ENCODE results near the gene ZNF735.
A peak's percentile ranks its signal among the peaks of the same experiment; 100 is the strongest.
"Not testable (repeated sequence)": the region's sequence is repeated elsewhere in the genome, so short reads cannot be mapped to it uniquely, and the experiment has no call there.

ZNF735 gene

DNA sequence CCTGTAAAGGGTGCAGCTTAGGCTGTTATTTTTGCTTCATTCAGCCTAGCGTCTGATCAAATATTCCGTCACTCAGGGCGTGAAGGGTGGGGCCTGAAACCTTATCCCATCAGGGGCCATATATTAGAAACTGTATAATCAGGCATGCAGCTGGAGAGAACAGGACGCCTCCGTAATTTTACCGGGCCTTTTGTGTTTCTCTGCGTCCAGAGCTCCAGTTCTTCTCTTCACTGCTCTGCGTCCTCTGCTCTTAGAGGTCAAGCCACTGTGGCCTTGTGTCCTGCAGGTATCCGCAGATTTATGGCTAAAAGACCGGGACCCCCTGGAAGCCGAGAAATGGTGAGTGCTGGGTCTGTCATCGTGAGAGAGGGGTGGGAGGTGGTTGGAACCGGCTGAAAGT is at the start of gene ZNF735:
ZNF735 (plus strand) TSS at position 301 of the 400 bp plus-strand sequence; CDS start at position 301, 0 bp downstream.
- no peak for DNase-seq

GRCh38 chr7:64170974-64171373 is 36.0 kb upstream of the ZNF735 start:
- not testable (repeated sequence) for DNase-seq

DNA sequence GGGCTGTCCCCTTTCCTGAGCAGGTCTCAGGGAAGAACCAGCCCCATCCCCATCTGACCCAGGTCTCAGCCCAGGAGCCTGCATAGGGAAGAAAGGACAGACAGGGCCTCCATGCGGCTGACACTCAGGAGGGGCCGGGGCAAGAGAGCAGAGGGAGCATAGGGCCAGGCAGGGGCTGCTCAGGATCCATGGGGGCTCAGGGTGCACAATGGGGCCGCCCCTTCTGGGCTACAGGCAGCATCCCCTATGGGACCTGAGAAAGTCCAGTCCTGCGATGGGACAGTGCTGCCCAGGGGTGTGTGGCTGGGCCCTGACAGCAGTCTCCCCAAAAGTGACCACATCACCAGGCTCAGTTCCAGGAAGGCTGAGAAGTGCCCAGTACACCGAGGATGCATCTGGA is 32.7 kb upstream of the ZNF735 start:
- no peak for DNase-seq

GRCh38 chr7:64174941-64175340 is 32.1 kb upstream of the ZNF735 start:
- DNase-seq = no peak

DNA sequence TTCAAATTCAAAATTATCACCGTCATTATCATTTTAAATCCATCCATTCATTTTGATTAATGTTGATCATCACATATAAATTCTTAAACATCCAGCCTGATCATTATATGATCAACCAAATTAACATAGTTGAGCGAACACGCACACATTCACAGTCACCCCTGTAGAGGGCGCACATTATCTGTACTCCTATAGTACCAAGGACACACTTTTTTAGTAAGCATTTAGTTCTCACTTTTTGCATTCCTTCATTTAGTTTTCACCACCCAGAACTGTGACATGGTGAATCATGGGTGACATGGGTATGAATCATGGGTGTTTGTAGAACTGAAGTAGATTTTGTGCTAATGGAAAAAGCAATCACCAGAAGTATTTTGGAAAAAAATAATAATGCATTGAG is 26.0 kb upstream of the ZNF735 start:
- no peak for DNase-seq

- no peak for DNase-seq
Observed at GRCh38 chr7:64181586-64181985, 25.4 kb upstream of the ZNF735 start.

- DNase-seq = peak; percentile 6
Observed at GRCh38 chr7:64182036-64182790, 24.8 kb upstream of the ZNF735 start.

GRCh38 chr7:64183126-64183742 is 23.8 kb upstream of the ZNF735 start:
- peak; percentile 39 for DNase-seq

- DNase-seq = peak; percentile 6
Observed at GRCh38 chr7:64183827-64184372, 23.1 kb upstream of the ZNF735 start.

GRCh38 chr7:64184376-64184775 is 22.6 kb upstream of the ZNF735 start:
- DNase-seq = no peak

- DNase-seq = no peak
Observed at GRCh38 chr7:64187408-64187807, 19.6 kb upstream of the ZNF735 start.

DNA sequence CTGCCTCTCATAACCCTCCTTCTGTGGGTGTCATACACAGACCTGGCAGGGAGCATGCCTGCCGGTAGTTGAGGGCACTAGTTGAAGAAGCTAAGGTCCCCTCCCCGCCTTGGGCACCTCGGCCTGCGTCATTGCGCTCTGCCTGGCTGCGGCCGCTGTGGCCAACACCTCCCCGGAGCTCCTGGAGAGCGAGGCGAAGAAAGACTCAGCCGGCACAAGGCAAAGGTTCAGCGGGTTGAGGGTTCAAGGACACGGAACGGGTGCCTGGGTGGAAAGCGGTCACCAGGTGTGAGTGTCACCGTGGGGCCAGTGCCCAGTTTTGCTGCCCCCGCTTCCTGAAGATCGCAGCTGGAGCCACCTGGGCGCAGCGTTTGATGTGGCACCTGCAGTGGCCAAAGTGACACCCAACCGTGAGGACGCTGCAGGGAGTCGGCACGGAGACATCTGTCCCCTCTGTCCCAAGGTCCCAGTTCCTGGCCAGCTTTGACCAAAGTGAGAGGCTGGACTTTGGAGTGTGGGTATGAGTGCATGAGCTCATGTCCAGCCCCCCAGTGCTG is 14.8 kb upstream of the ZNF735 start:
- DNase-seq = no peak

GRCh38 chr7:64192775-64193174 is 14.2 kb upstream of the ZNF735 start:
- DNase-seq = no peak

- DNase-seq = not testable (repeated sequence)
Observed at GRCh38 chr7:64219710-64220298, 12.8 kb downstream of the ZNF735 start.

DNA sequence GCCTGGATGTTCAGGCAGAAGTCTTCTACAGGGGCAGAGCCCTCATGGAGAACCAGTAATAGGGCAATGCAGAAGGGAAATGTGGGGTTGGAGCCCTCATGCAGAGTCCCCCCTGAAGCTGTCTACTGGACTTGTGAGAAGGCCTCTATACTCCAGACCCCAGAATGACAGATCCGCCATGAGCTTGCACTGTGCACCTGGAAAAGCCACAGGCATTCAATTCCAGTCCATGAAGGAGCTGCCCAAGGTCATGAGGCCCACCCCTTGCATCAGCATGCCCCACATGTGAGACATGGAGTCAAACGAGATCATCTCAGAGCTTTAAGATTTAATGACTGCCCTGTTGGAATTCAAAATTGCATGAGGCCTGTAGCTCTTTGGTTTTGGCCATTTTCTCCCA is 16.4 kb downstream of the ZNF735 start:
- DNase-seq = no peak

GRCh38 chr7:64228174-64228573 is 21.2 kb downstream of the ZNF735 start, which contains the start of gene ZNF679:
TSS of gene ZNF679 (plus strand) at chr7:64228474. CDS start at chr7:64249118, 20,644 bp downstream.
- DNase-seq = not testable (repeated sequence)

GRCh38 chr7:64266341-64266919 is 59.4 kb downstream of the ZNF735 start:
- no peak for DNase-seq
